Fibroblast of villous mesenchyme (primary cell): Measurements from ENCODE around the gene SAP30L. TPM values are rescaled to one million over a fixed set of nuclear protein-coding genes. Genes with fewer than 3 reads are reported as not detected.

Experiments used
- DNase-seq: peaks from one replicate; pipeline ENCODE4 v3.0.0-alpha.2; 2010; ENCODE audit warnings: low read depth
- H3K4me3 ChIP-seq: 2 replicates; pipeline ENCODE4 v1.5.1; 2011; ENCODE audit warnings: low read depth, mild to moderate bottlenecking, low read length
- CTCF ChIP-seq: IDR thresholded peaks from 2 replicates; pipeline ENCODE4 v1.5.1; 2012; ENCODE audit warnings: low read depth, mild to moderate bottlenecking, low read length; ENCODE audit not compliant: insufficient read depth
- total RNA-seq: library from RNA; depleted of rRNA; stranded (reverse); fragments of >200 nt; gene quantifications from 2 replicates; pipeline ENCODE4 v1.2.3, GENCODE V29; 2012

SAP30L gene
- total RNA-seq, 1 donor, result 20.7 TPM

GRCh38 chr5:154409230-154409840 lies 36.5 kb upstream of the SAP30L start:
- TF ChIP-seq CTCF, result no peak
- no peak overlapping the region for H3K4me3 ChIP-seq
- DNase-seq, result no peak

GRCh38 chr5:154410008-154410407 lies 35.8 kb upstream of the SAP30L start:
- no peak for TF ChIP-seq CTCF
- H3K4me3 ChIP-seq, result no peak overlapping the region
- DNase-seq, result no peak

DNA sequence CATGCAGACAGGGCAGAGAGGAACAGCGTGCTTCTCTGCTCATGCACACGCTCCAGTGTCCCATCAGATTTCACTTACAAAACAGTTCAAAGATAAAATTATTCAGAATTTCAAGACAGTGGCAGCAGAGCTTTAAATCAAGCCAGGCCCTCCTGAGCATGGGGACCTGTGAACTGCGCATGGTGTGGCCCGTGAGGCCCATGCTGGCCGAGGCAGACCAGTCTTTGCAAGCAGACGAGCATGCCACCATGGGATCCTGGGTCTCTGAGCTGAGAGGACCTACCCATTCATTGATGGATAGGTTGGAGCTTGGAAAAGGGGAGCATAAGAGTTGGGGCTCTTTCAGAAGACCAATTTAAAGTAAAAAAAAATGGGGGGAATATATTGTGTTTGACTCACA lies 35.0 kb upstream of the SAP30L start:
- TF ChIP-seq CTCF, result no peak
- no peak for DNase-seq
- no peak overlapping the region for H3K4me3 ChIP-seq

GRCh38 chr5:154411338-154411737 lies 34.5 kb upstream of the SAP30L start:
- TF ChIP-seq CTCF, result no peak
- H3K4me3 ChIP-seq, result no peak overlapping the region
- DNase-seq, result no peak

GRCh38 chr5:154412316-154412715 lies 33.5 kb upstream of the SAP30L start:
- DNase-seq, result no peak
- no peak for TF ChIP-seq CTCF
- no peak overlapping the region for H3K4me3 ChIP-seq

GRCh38 chr5:154412925-154413324 lies 32.9 kb upstream of the SAP30L start:
- no peak for TF ChIP-seq CTCF
- H3K4me3 ChIP-seq, result no peak overlapping the region
- DNase-seq, result no peak

GRCh38 chr5:154415114-154415513 lies 30.7 kb upstream of the SAP30L start:
- H3K4me3 ChIP-seq, result no peak overlapping the region
- no peak for DNase-seq
- no peak for TF ChIP-seq CTCF
